HG03108 (cell line): Measurements from ENCODE around the gene SSR2.

Experiments
- ATAC-seq: cut with Tn5 transposase; IDR thresholded peaks from one replicate; pipeline ENCODE4 v1.9.1; 2021; ENCODE audit warnings: moderate library complexity; ENCODE audit not compliant: unreplicated experiment

SSR2 gene

DNA sequence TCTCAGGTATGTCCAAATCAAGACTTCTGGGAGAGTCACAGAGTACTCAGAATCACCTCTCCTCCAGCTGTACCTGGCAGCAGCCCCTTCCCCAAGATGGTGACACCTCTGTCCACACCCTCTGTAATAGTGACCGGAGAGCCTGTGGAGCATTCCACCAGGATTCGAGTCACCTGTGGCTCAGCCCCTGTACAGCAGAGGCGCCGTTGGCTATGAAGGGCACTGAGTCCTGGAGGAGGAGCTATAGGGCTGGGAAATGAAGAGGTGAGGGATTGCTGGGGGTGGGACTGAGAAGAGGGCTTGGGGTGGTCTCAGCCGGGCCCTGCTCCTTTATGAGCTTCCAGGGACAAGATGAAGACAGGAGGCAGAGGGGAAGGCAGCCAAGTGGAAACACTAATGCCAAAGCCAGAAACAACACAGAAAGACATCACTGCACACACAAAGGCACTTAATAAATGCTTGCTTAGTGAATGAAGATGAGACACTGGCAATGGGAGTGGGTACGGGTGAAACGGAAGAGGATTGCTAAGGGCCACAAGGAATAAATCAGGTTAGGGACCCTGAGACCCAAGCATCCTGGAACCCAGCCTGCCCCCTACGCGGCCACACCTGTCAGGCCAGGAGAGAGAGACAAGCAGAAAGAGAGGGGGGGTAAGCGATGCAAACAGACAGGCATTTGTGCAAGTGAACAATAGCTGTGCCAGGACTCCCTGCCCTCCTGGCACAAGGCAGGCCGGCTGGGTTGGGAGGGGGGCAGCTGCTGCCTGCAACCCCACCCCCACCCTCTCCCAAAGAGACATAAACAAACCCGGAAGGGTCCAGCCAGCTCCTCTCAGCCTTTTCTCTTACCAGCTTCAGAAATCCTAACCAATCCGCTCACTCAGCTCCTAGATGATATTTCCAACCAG, 46.3 kb downstream of the SSR2 start:
- ATAC-seq: no peak

DNA sequence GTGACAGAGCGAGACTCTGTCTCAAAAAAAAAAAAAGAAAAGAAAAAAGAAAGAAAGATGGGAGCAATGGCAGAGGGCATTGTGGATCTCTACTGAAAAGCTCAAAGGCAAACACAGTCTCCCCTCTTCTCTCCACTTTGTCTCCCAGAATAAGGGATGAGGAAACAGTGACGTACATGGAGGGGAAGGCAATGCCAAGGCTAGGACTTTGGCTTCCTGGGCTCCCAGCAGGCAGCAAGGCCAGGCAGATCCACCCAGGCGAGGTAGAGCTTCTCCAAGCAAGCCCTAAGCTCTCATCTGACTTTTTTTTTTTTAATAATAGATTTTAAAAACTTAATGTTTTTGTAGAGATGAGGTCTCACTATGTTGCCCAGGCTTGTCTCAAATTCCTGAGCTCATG, 47.0 kb downstream of the SSR2 start:
- ATAC-seq: no peak

DNA sequence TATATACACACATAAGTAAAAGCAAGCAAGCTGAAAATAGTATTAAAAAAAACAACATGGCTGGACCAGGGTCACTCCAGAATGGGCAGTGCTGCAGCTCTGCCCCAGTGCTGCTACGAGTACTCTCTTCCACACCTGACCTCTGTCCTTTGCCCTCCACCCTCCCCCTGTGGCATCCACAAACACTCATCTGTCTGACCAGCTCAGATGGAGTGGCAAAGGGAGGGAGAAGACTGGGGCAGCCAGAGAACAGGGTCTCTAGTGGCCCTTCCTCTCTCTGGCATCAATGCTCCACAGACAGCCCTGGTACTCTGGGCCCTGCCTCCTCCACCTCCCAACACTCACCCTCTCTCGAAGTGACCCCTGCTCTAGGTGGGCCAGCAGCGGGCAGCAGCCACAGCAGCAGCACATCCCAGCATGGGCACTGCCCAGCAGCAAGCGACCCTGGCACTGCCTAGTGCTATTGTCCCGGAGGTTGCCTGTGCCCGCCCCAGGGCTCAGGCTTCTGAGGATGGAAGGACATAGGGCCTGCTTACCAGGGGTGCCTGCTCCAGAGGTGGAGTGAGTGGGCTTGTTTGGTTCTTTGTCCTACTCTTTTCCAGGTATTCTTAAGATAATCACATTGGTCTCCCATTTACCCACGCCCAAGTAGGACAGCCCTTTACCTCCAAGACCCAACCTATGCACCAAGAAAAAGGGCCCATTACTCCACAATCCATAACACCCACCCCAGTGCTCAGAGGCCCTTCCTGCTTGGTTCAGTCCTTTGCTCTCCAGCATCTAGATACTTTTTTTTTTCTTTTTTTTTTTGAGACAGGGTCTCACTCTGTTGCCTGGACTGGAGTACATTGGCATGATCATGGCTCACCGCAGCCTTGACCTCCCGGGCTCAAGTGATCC, 48.6 kb downstream of the SSR2 start:
- no peak for ATAC-seq

DNA sequence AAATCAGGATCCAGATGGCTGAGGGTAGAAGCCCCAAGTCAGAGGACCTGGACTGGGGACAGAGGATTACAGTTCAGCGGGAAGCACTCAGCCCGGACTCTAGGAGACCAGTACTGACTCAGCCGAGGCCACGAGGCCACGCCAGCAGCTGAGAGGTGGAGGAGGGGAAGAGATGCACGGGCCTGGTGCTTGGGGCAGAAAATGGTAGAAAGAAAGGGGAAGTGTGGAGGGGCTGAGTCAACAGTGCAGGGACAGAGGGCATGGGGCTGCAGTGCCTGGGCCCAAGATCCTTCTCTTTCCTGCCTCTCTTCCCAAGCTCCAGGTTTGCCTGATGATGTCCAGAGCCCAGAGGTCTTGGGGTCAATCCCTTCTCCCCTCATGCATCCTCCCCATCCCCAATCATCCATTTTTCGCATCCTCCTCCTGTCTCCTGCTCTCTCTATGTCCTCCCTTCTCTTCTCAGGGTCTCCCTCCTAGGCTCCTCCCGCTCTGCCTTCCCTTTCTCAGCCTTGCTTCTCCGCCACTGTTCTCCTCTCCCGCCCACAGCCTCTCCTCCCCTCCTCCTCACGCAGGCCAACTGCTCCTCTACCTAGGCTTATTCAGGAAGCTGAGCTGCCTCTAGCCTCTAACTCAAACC, 50.1 kb downstream of the SSR2 start:
- no peak for ATAC-seq

DNA sequence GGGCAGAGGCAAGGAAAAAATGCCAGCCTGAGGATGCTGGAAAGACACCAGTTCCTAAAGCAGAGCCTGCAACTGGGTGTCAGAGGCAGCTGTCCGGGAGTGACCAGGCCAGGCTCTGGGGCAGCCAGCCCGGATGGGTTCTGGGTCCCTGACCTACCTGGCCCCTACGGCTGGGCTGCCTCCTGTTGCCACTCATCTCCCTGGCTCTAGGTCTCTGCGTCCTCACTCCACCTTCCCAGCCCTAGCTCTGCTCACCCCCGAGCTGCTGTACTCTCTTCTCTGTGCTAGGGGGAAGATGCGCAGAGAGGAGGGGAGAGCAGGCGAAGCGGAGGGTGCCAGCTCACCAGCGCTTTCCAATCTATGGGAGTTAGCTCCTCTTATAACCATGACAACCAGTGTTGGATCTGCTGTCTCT, 51.4 kb downstream of the SSR2 start:
- no peak for ATAC-seq

DNA sequence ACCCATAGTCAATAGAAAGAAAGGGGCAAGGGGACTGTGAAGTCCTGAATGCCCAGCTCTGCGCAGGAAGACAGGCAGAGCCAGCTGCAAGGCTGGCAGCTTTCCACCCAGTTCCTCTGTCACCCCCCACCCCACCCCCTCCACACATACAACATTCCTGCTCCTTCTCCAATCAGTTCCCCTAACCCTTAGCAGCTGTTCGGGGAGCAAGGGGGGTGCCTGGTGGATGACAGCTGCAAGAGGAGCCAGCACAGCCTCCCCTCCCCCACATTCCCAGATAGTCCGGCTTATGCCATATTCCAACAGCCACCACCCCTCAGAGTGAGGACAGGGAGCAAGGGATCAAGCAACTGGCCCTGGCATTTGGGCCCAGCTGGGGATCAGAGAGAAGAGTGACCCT, 52.1 kb downstream of the SSR2 start:
- no peak for ATAC-seq

DNA sequence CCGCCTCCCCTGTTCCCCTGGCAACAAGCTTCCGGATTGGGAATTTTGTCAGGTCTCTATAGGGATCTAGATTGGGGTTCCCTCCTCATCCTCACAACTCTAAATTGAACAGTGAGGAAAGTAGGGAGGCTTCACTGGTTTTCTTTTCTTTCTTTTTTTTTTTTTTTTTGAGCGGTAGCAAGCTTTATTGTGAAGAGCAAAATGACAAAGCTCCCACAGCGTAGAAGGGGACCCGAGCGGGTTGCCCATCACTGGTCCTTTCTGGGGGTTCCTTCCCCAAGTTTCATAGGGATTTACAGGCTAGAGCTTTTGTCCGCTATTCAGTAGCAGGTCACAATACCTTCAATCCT, 52.7 kb downstream of the SSR2 start:
- ATAC-seq: no peak

DNA sequence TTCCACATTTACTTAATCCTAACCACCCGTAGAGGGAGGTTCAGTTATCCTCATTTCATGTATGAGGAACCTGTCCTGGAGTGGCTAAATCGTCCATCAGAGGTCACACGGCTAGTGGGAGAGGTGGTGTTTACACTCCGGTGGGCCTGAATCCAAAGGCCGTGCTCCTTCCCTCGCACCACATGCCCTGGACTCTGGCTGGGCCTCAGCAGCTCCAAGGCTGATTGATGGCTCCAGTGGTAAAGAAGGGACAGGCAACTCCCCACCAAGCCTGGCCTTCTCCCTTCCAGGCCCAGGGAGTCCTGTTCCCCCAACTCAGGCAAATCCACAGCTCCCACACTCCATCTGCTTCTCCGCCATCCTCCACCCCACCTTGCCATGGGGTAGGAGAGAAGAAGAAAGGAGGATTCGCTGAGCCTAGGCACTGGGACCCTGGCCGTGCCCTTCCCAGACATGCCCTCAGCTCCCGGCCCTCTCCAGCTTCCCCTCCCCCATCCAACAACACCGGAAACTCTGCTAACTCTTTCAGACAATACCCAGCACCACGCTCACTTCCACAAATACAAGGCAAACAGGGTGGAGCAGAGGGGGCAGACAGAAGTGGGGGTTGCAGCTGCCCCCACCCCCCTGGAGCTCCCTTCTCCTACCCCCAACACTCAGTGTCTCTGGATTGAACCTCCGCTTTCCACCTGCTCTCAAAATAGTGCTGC, 53.3 kb downstream of the SSR2 start:
- ATAC-seq: no peak

DNA sequence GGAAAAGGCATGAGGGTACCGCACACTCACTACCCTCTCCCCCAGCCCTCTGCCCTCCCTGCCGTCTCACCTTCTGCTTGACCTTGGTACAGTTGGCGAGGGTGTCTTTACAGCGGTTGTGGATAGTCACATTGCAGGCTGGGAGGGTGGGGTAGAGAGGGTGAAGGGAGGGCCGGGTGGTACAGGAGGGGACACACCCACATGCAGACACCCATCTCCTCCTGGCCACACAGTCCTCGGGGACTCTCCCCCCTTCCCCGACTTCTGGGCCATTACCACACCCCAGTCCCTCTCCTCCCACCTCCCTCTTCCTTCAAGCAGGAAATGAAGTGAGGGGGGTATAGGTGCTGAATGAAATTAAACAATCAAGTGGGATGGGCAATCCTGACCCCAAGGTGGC, 54.0 kb downstream of the SSR2 start:
- ATAC-seq: no peak

DNA sequence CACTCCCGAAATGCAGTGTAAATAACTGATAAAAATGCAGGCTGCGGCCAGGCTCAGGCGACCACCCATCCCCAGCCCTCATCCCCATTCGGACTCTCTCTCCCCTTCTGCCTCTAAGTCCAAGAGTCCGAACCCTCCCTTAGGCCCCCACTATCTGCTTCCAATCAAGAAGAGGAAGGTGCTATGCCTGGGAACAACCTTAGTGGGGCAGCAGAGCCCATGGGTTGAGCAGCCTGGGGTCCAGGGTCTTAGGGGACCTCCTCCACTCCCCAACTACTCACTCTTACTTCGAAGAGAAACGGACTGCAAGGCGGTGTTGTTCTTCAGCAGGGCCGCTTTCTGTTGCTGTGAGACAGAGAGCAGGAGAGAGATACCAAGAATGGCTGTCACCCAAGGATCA, 54.6 kb downstream of the SSR2 start:
- ATAC-seq: no peak

DNA sequence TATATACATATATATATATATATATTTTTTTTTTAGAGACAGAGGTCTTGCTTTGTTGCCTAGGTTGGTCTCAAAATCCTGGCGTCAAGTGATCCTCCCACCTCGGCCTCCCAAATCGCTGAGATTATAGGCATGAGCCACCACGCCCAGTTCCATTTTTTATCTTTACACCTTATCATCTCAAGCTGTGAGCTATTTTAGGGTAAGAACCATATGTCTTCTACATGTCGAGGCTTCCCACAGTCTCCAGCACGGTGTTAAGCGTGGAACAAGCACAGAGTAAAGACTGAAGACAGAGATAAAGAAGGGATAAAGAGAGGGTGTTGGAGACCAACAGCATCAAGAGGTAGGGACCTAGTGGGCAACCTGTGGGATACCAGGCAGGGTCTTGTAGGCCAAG, 56.6 kb downstream of the SSR2 start:
- ATAC-seq: no peak

DNA sequence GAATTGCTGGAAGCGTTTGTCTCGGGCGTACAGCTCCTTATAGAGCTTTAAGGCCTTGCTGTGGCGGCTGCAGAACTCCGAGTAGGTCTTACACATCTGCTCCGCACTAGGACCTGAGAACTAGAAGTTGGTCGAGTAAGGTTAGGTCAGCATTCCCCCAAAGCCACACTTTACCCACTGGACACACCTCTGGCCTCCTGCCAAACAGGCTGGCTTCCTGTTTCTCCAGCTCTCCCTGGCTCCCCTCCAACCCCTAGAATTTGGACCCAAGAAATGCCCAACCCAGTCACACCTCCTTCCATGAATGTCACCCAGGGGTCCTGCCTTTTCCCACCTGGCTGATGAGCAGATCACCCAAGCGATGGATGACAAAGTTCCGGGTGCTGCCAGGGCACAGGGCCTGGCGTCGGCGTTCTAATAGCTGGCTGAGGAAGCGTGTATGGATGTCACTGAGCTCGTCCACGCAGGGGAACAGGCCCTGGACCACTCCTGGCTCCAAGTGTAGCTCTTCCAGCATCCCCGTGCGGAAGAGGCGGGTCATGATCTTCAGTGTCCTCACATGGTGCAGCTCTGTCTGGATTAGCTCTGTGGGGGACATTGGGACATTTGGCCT, 58.0 kb downstream of the SSR2 start:
- no peak for ATAC-seq

DNA sequence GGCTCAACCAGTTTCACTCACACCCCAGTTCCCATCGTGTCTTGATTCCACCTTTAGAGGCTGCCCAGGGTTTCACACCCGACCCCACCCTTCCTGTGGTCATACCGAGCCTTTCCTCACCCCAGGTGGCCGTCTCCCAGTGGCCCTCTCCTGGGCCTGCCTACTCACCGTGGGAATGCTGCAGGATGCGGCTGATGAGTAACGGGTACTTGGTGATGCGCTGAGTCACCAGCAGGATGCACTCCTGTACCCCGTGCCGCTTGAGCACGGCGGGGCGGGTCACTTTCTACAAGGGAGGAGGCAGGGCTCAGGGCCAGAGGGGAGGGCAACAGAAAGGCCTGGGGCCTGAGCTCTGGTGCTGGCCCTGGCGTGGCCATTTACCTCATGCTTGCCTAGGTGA, 58.8 kb downstream of the SSR2 start:
- ATAC-seq: no peak

DNA sequence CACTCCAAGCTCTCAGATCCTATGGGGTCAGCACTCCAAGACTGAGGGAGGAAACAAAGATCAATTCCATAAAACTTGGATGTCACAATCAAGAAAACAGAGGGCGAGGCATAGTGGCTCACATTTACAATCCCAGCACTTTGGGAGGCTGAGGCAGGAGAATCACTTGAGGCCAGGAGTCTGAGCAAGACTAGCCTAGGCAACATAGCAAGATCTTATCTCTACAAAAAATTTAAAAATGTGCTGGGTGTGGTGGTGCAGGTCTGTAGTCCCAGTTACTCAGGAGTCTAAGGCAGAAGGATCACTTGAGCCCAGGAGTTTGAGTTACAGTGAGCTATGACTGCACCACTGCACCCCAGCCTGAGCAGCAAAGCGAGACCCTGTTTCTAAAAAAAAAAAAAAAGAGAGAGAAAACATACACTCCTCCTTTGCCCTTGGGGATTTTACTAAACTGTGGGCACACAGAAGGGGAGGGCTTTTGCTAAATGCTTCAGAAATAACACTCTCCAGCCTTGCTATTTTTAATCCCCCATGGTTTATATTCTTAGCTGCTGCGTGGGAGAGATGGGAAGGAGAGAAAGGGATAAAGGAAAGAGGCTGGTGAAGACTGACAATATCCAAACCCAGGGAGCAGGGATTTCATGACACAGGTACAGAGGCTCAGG, 60.5 kb downstream of the SSR2 start:
- no peak for ATAC-seq
